Cardiac muscle cell (in vitro differentiated cells and primary cell): ENCODE data around the gene RAB3IP. TPM values are rescaled to one million over a fixed set of nuclear protein-coding genes. Genes with fewer than 3 reads are reported as not detected.

Source experiments
- DNase-seq, 2 donors: peaks; one replicate each; pipeline versions ENCODE4 v3.0.0 to v3.0.0-alpha.2; 2010 to 2017; ENCODE audit warnings: low read depth in 1 of 2, low spot score in 1 of 2
- H3K27ac ChIP-seq: fragments of 200-600 bp; sonication (generic); 2 replicates; pipeline ENCODE4 v1.5.1; 2016
- H3K27me3 ChIP-seq: fragments of 200-600 bp; sonication (generic); 2 replicates; pipeline ENCODE4 v1.6.0; 2016; ENCODE audit warnings: control low read depth
- H3K36me3 ChIP-seq: fragments of 200-600 bp; sonication (generic); 2 replicates; pipeline ENCODE4 v1.5.1; 2016; ENCODE audit warnings: control low read depth
- H3K4me1 ChIP-seq: fragments of 200-600 bp; sonication (generic); 2 replicates; pipeline ENCODE4 v1.8.1; 2017; ENCODE audit warnings: low read depth, mild to moderate bottlenecking, mixed run types
- H3K4me3 ChIP-seq: fragments of 200-600 bp; sonication (generic); 2 replicates; pipeline ENCODE4 v1.5.1; 2016; ENCODE audit warnings: mild to moderate bottlenecking
- H3K9me3 ChIP-seq: fragments of 200-600 bp; sonication (generic); 2 replicates; pipeline ENCODE4 v1.5.1; 2017; ENCODE audit warnings: low read depth, mild to moderate bottlenecking, control low read depth
- CTCF ChIP-seq: IDR thresholded peaks from 2 replicates; pipeline ENCODE4 v1.5.1; 2012; ENCODE audit warnings: low read depth, mild to moderate bottlenecking, low read length
- polyA plus RNA-seq: library from polyadenylated mRNA; unstranded; fragments of >200 nt; fragmentation: Nextera tagmentation; extraction: Ambion mirVana; gene quantifications from 2 replicates; pipeline ENCODE4 v1.2.1, GENCODE V29; 2016
- total RNA-seq: library from RNA; depleted of rRNA; stranded (reverse); fragments of >200 nt; gene quantifications from 2 replicates; pipeline ENCODE4 v1.2.3, GENCODE V29; 2016

RAB3IP gene
- total RNA-seq: 54.2 and 81.4 TPM in 2 replicates
- polyA plus RNA-seq: 79.3 and 109 TPM in 2 replicates

GRCh38 chr12:69738351-69739286 lies at the start of gene RAB3IP:
Gene RAB3IP, plus strand, starts transcription at chr12:69738860. Its CDS starts 16,549 bp downstream, at chr12:69755409.
- no peaks in the 10 kb centered on the region for H3K36me3 ChIP-seq
- peak within 1 kb of the TSS; percentile 94 for H3K27ac ChIP-seq
- peaks cover 29% of the 10 kb centered on the region for H3K4me1 ChIP-seq
- H3K4me3 ChIP-seq: peak within 1 kb of the TSS; percentile 95
- TF ChIP-seq CTCF: peak; percentile 47
- peak; percentile 87 to 93 for DNase-seq
- H3K9me3 ChIP-seq: no peaks in the 10 kb centered on the region
- peaks cover 9% of the 10 kb centered on the region for H3K27me3 ChIP-seq

- TF ChIP-seq CTCF: no peak
- no peak for DNase-seq
- no peaks in the 10 kb centered on the region for H3K36me3 ChIP-seq
- H3K9me3 ChIP-seq: no peaks in the 10 kb centered on the region
- H3K4me3 ChIP-seq: no peak overlapping the region
- H3K4me1 ChIP-seq: peaks cover 20% of the 10 kb centered on the region
- no peaks in the 10 kb centered on the region for H3K27me3 ChIP-seq
- H3K27ac ChIP-seq: no peak overlapping the region
These were observed 49.0 kb upstream of the RAB3IP start for GRCh38 chr12:69689638-69690037.

GRCh38 chr12:69694123-69694522 lies 44.5 kb upstream of the RAB3IP start:
- Histone ChIP-seq H3K36me3 (no peaks in the 10 kb centered on the region), H3K9me3 (no peaks in the 10 kb centered on the region), H3K27me3 (no peaks in the 10 kb centered on the region), H3K4me1 (peaks cover 15% of the 10 kb centered on the region), H3K4me3 (no peak overlapping the region), H3K27ac (no peak overlapping the region)
- no peak for TF ChIP-seq CTCF
- no peak for DNase-seq

- Histone ChIP-seq H3K9me3 (no peaks in the 10 kb centered on the region), H3K27me3 (no peaks in the 10 kb centered on the region), H3K27ac (no peak overlapping the region), H3K4me3 (no peak overlapping the region), H3K36me3 (no peaks in the 10 kb centered on the region), H3K4me1 (peaks cover 4% of the 10 kb centered on the region)
- DNase-seq: no peak
- no peak for TF ChIP-seq CTCF
These were observed 40.6 kb upstream of the RAB3IP start for GRCh38 chr12:69698054-69698453.

GRCh38 chr12:69698769-69699540 lies 39.7 kb upstream of the RAB3IP start, which contains the start of gene BEST3:
Gene BEST3, minus strand, starts transcription at chr12:69699303. Its CDS starts 1,505 bp downstream, at chr12:69697798.
- Histone ChIP-seq H3K9me3 (no peaks in the 10 kb centered on the region), H3K27ac (no peak within 1 kb of the TSS), H3K27me3 (no peaks in the 10 kb centered on the region), H3K4me3 (no peak within 1 kb of the TSS), H3K36me3 (no peaks in the 10 kb centered on the region), H3K4me1 (peaks cover 4% of the 10 kb centered on the region)
- no peak for DNase-seq
- TF ChIP-seq CTCF: no peak
